Ovary (tissue), 3 donors: ENCODE results near the gene FAM9A.

Experiments used
- POLR2A ChIP-seq: fragments of 450-650 bp; IDR thresholded peaks from one replicate; pipeline ENCODE4 v1.6.1; 2017; ENCODE audit warnings: antibody characterized with exemption, mild to moderate bottlenecking, moderate library complexity
- TF ChIP-seq, protein P1 (sequence below), 3 donors: fragments of 450-650 bp in 2 of 3; fragments of 200-600 bp in 1 of 3; IDR thresholded peaks; one replicate each; pipeline versions ENCODE4 v1.5.1 to v1.8.0; 2016 to 2022; ENCODE audit warnings: antibody characterized with exemption in 3 of 3, mild to moderate bottlenecking in 1 of 3
- donor health status: DM: no; HTN: no; CAD: no.

DNA sequence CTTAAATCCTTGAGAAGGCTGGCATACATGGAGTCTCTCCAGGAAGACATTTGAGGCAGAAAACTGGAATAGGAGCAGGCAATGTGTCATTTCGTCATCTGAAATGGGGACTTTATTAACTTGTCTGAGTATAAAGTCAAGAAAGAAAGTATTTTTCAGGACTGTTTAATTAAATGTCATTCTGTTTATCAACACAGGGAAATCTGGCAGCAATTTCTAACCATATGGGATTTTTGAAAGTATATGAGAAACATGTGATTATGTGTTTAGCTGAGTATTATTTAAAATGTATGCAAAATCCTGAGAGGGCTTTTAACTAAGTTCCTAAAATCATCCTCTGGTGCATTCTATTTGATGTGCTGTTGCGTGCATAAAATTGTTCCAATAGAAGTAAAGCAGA, 3.9 kb upstream of the FAM9A start:
- TF ChIP-seq, protein P1, sequence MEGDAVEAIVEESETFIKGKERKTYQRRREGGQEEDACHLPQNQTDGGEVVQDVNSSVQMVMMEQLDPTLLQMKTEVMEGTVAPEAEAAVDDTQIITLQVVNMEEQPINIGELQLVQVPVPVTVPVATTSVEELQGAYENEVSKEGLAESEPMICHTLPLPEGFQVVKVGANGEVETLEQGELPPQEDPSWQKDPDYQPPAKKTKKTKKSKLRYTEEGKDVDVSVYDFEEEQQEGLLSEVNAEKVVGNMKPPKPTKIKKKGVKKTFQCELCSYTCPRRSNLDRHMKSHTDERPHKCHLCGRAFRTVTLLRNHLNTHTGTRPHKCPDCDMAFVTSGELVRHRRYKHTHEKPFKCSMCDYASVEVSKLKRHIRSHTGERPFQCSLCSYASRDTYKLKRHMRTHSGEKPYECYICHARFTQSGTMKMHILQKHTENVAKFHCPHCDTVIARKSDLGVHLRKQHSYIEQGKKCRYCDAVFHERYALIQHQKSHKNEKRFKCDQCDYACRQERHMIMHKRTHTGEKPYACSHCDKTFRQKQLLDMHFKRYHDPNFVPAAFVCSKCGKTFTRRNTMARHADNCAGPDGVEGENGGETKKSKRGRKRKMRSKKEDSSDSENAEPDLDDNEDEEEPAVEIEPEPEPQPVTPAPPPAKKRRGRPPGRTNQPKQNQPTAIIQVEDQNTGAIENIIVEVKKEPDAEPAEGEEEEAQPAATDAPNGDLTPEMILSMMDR (IDR thresholded peaks at IDR 0.05): no peak
- TF ChIP-seq POLR2A: no peak
